IMR-90 (cell line): ENCODE results near the gene ALK. TPM values are rescaled to one million over a fixed set of nuclear protein-coding genes. Genes with fewer than 3 reads are reported as not detected.

ENCODE experiments used
- ATAC-seq: fragments of 200-7000 bp; cut with Tn5 transposase; 2 replicates; pipeline ENCODE4 v1.9.1; 2020; ENCODE audit warnings: low read depth, mild to moderate bottlenecking, moderate library complexity
- BruUV-seq: library from RNA; stranded (reverse); fragments of 400-500 nt; replicated peaks from 2 replicates; lab custom pipeline; 2021; lab: Mats Ljungman, UMichigan
- CTCF ChIA-PET: fragments of 300-600 bp; formaldehyde crosslinking; extraction: SDS; loops from one replicate; lab custom pipeline; 2021; ENCODE audit warnings: antibody characterized with exemption; lab: Yijun Ruan, JAX
- POLR2A ChIA-PET: fragments of 300-600 bp; sonication (Branson Sonifier 250); formaldehyde crosslinking; loops from one replicate; lab custom pipeline; 2022; ENCODE audit warnings: antibody characterized with exemption; ENCODE audit not compliant: unreplicated experiment; lab: Charles Lee
- DNase-seq: peaks from one replicate; pipeline ENCODE4 v3.0.0; 2013
- H2AFZ ChIP-seq: replicated peaks from 2 replicates; pipeline ENCODE3; 2013; ENCODE audit warnings: low read length, mild to moderate bottlenecking; ENCODE audit not compliant: poor library complexity
- H2AK5ac ChIP-seq: 2 replicates; pipeline ENCODE4 v1.6.1; 2013; ENCODE audit warnings: low read depth, low read length, inconsistent platforms
- H2AK9ac ChIP-seq: replicated peaks from 2 replicates; pipeline ENCODE3; 2013; ENCODE audit warnings: mild to moderate bottlenecking, low read depth, low read length, moderate library complexity; ENCODE audit not compliant: poor library complexity
- H2BK120ac ChIP-seq: 2 replicates; pipeline ENCODE4 v1.6.1; 2013; ENCODE audit warnings: low read depth, low read length, inconsistent platforms
- H2BK15ac ChIP-seq: 3 replicates; pipeline ENCODE4 v1.6.1; 2013; ENCODE audit warnings: low read depth, low read length, inconsistent platforms
- H2BK20ac ChIP-seq: 2 replicates; pipeline ENCODE4 v1.6.1; 2013; ENCODE audit warnings: low read depth, mild to moderate bottlenecking, inconsistent platforms, low read length, moderate library complexity
- H2BK5ac ChIP-seq: 2 replicates; pipeline ENCODE4 v1.6.1; 2013; ENCODE audit warnings: mild to moderate bottlenecking, low read depth, low read length, inconsistent platforms; ENCODE audit not compliant: poor library complexity, severe bottlenecking
- H3K14ac ChIP-seq: replicated peaks from 2 replicates; pipeline ENCODE4 v1.6.1; 2013; ENCODE audit warnings: low read depth, low read length, inconsistent platforms
- H3K18ac ChIP-seq: 2 replicates; pipeline ENCODE4 v1.6.1; 2013; ENCODE audit warnings: low read depth, low read length, control low read depth
- H3K23ac ChIP-seq: 2 replicates; pipeline ENCODE4 v1.6.1; 2013; ENCODE audit warnings: low read depth, low read length, inconsistent platforms
- H3K27ac ChIP-seq: 2 replicates; pipeline ENCODE4 v1.5.1; 2013; ENCODE audit warnings: mild to moderate bottlenecking, control low read depth, low read length; ENCODE audit not compliant: insufficient read depth
- H3K27me3 ChIP-seq: 2 replicates; pipeline ENCODE4 v1.6.1; 2013; ENCODE audit warnings: low read length; ENCODE audit not compliant: control insufficient read depth, insufficient read depth
- H3K36me3 ChIP-seq: 2 replicates; pipeline ENCODE4 v1.6.1; 2013; ENCODE audit warnings: low read length, mixed read lengths; ENCODE audit not compliant: control insufficient read depth, insufficient read depth
- H3K4ac ChIP-seq: 2 replicates; pipeline ENCODE4 v1.6.1; 2013; ENCODE audit warnings: low read depth, low read length, inconsistent platforms
- H3K4me1 ChIP-seq: 2 replicates; pipeline ENCODE4 v1.6.1; 2013; ENCODE audit warnings: low read length, mixed read lengths; ENCODE audit not compliant: control insufficient read depth, insufficient read depth
- H3K4me2 ChIP-seq: 2 replicates; pipeline ENCODE4 v1.6.1; 2013; ENCODE audit warnings: low read depth, mild to moderate bottlenecking, control low read depth, low read length, moderate library complexity
- H3K4me3 ChIP-seq: 2 replicates; pipeline ENCODE4 v1.5.1; 2013; ENCODE audit warnings: low read depth, mild to moderate bottlenecking, control low read depth, low read length, moderate library complexity; ENCODE audit not compliant: insufficient read depth
- H3K56ac ChIP-seq: 2 replicates; pipeline ENCODE4 v1.6.1; 2013; ENCODE audit warnings: low read length, inconsistent platforms; ENCODE audit not compliant: insufficient read depth; ENCODE audit errors: extremely low read depth
- H3K79me1 ChIP-seq, 2 experiments: 2 replicates each; pipeline ENCODE4 v1.6.1; 2013; ENCODE audit warnings: low read length in 2 of 2, inconsistent platforms in 1 of 2, low read depth in 1 of 2
- H3K9ac ChIP-seq: 2 replicates; pipeline ENCODE4 v1.6.1; 2013; ENCODE audit warnings: low read depth, low read length, control low read depth
- H3K9me1 ChIP-seq: 2 replicates; pipeline ENCODE4 v1.6.1; 2013; ENCODE audit warnings: low read length, inconsistent platforms; ENCODE audit not compliant: insufficient read depth
- H3K9me3 ChIP-seq: 2 replicates; pipeline ENCODE4 v1.6.1; 2013; ENCODE audit warnings: low read length; ENCODE audit not compliant: control insufficient read depth, insufficient read depth
- H4K20me1 ChIP-seq: 2 replicates; pipeline ENCODE4 v1.6.1; 2013; ENCODE audit warnings: low read length, inconsistent platforms; ENCODE audit not compliant: insufficient read depth
- H4K5ac ChIP-seq: 2 replicates; pipeline ENCODE4 v1.6.1; 2013; ENCODE audit warnings: mild to moderate bottlenecking, low read depth, low read length, control low read depth
- H4K8ac ChIP-seq, 2 experiments: 2 replicates each; pipeline ENCODE4 v1.6.1; 2013; ENCODE audit warnings: low read depth in 2 of 2, low read length in 2 of 2, control low read depth in 1 of 2, inconsistent platforms in 1 of 2
- H4K91ac ChIP-seq: 2 replicates; pipeline ENCODE4 v1.6.1; 2013; ENCODE audit warnings: low read depth, low read length, inconsistent platforms; ENCODE audit not compliant: insufficient read depth
- CEBPB ChIP-seq: IDR thresholded peaks from 2 replicates; pipeline ENCODE4 v1.6.1; 2012; ENCODE audit warnings: low read depth, low read length, improper control_type of control experiment
- CHD1 ChIP-seq: IDR thresholded peaks from 2 replicates; pipeline ENCODE4 v1.6.1; 2012; ENCODE audit warnings: low read depth, low read length, improper control_type of control experiment
- CTCF ChIP-seq: conservative IDR thresholded peaks from 2 replicates; pipeline ENCODE4 v1.5.1; 2012; ENCODE audit warnings: mild to moderate bottlenecking, low read depth, low read length, improper control_type of control experiment
- MXI1 ChIP-seq: IDR thresholded peaks from 2 replicates; pipeline ENCODE4 v1.6.1; 2012; ENCODE audit warnings: low read depth, mild to moderate bottlenecking, low read length, moderate library complexity, borderline replicate concordance
- NFE2L2 ChIP-seq: fragments of 150-350 bp; IDR thresholded peaks from 2 replicates; pipeline ENCODE4 v1.6.1; 2016; ENCODE audit warnings: low read depth, mild to moderate bottlenecking, low read length
- POLR2A ChIP-seq: IDR thresholded peaks from 2 replicates; pipeline ENCODE4 v1.6.1; 2012; ENCODE audit warnings: mild to moderate bottlenecking, low read depth, low read length
- RAD21 ChIP-seq: IDR thresholded peaks from 2 replicates; pipeline ENCODE4 v1.6.1; 2012; ENCODE audit warnings: low read length, improper control_type of control experiment
- RCOR1 ChIP-seq: IDR thresholded peaks from 2 replicates; pipeline ENCODE4 v1.6.1; 2012; ENCODE audit warnings: mild to moderate bottlenecking, low read length, improper control_type of control experiment; ENCODE audit not compliant: insufficient replicate concordance
- RFX5 ChIP-seq: IDR thresholded peaks from 2 replicates; pipeline ENCODE4 v1.8.0; 2012; ENCODE audit warnings: low read depth, mild to moderate bottlenecking, low read length, moderate library complexity
- SMC3 ChIP-seq: fragments of 150-350 bp; IDR thresholded peaks from 2 replicates; pipeline ENCODE4 v1.6.1; 2016; ENCODE audit warnings: low read depth, mild to moderate bottlenecking, antibody characterized with exemption, low read length, moderate library complexity
- WGBS, 2 experiments: methylation state at CpG; one replicate each; pipeline versions ENCODE4 v1.1.5 to v1.1.7; 2013; ENCODE audit warnings: missing lambda C conversion rate in 2 of 2; ENCODE audit not compliant: insufficient read length in 1 of 2; ENCODE audit errors: extremely low coverage in 2 of 2; 5-methylcytosine and 5-hydroxymethylcytosine counted together
- dilution Hi-C: fragments of 300-500 bp; cut with HindIII; formaldehyde crosslinking; loops from one replicate; pipeline ENCODE4 v1.14.3; 2018; ENCODE audit warnings: low sequenced_read_pairs; ENCODE audit not compliant: unreplicated experiment
- in situ Hi-C: fragments of 300-500 bp; cut with MboI; formaldehyde crosslinking; loops from 3 replicates; pipeline ENCODE4 v1.14.3; 2019; ENCODE audit warnings: low sequenced_read_pairs, inconsistent platforms, mixed read lengths
- intact Hi-C: fragments of 100-400 bp; cut with micrococcal nuclease; formaldehyde crosslinking; loops from 2 replicates; pipeline ENCODE4 v1.10.0; 2022
- polyA plus RNA-seq, 3 experiments: library from polyadenylated mRNA; depleted of rRNA; stranded (reverse); fragments of >200 nt; gene quantifications; 2 replicates each; pipeline ENCODE4 v1.2.3, GENCODE V29; 2012; ENCODE audit warnings: low replicate concordance in 1 of 3
- total RNA-seq: library from RNA; depleted of rRNA; stranded (reverse); fragments of >200 nt; gene quantifications from 2 replicates; pipeline ENCODE4 v1.2.3, GENCODE V29; 2012
- TF ChIP-seq, protein P1 (sequence below): fragments of 150-350 bp; IDR thresholded peaks from 2 replicates; pipeline ENCODE4 v1.6.1; 2016; ENCODE audit warnings: low read depth, mild to moderate bottlenecking, low read length, moderate library complexity, borderline replicate concordance

ALK gene
- total and polyA plus RNA-seq, 2 of the 4 experiments (the other 2 are of a cell fraction) = not detected

GRCh38 chr2:29351916-29352591 lies 569.3 kb downstream of the ALK start:
- H3K79me1 ChIP-seq = no peaks in the 10 kb centered on the region
- no peak overlapping the region for H3K18ac ChIP-seq
- ChIA-PET POLR2A (no interaction called here), CTCF (no interaction called here)
- no peak overlapping the region for H3K56ac ChIP-seq
- no peak overlapping the region for H3K4me2 ChIP-seq
- H4K8ac ChIP-seq = no peak overlapping the region
- H3K9ac ChIP-seq = no peak overlapping the region
- no peak overlapping the region for H4K5ac ChIP-seq
- DNase-seq (no peak), ATAC-seq (no peak)
- H2AK9ac ChIP-seq = no peak overlapping the region
- peaks cover 16% of the 10 kb centered on the region for H3K27me3 ChIP-seq
- H4K20me1 ChIP-seq = no peaks in the 10 kb centered on the region
- in situ Hi-C loops = no loop called here
- no peak overlapping the region for H4K91ac ChIP-seq
- H2BK15ac ChIP-seq = no peak overlapping the region
- no CpG with 5 or more reads among the region's 9 CpGs for WGBS, 2 experiments
- H3K4me1 ChIP-seq = no peaks in the 10 kb centered on the region
- H3K9me3 ChIP-seq = no peaks in the 10 kb centered on the region
- no peaks in the 10 kb centered on the region for H3K9me1 ChIP-seq
- intact Hi-C loops = no loop called here
- H2BK120ac ChIP-seq = no peak overlapping the region
- no peak overlapping the region for H3K4ac ChIP-seq
- H3K14ac ChIP-seq = no peak overlapping the region
- no peak overlapping the region for H3K23ac ChIP-seq
- H3K36me3 ChIP-seq = no peaks in the 10 kb centered on the region
- no peak overlapping the region for H2BK20ac ChIP-seq
- H3K4me3 ChIP-seq = no peak overlapping the region
- dilution Hi-C loops = no loop called here
- TF ChIP-seq CHD1 = no peak
- TF ChIP-seq MXI1 = no peak
- TF ChIP-seq, protein P1, sequence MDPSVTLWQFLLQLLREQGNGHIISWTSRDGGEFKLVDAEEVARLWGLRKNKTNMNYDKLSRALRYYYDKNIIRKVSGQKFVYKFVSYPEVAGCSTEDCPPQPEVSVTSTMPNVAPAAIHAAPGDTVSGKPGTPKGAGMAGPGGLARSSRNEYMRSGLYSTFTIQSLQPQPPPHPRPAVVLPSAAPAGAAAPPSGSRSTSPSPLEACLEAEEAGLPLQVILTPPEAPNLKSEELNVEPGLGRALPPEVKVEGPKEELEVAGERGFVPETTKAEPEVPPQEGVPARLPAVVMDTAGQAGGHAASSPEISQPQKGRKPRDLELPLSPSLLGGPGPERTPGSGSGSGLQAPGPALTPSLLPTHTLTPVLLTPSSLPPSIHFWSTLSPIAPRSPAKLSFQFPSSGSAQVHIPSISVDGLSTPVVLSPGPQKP = no peak
- TF ChIP-seq RCOR1 = no peak
- no peak for TF ChIP-seq CEBPB
- TF ChIP-seq POLR2A = no peak
- no peak for TF ChIP-seq RAD21
- TF ChIP-seq SMC3 = no peak
- TF ChIP-seq RFX5 = no peak
- no peak for TF ChIP-seq NFE2L2
- no peak for TF ChIP-seq CTCF
- H2BK5ac ChIP-seq = no peak overlapping the region
- no peak overlapping the region for H3K27ac ChIP-seq
- H2AK5ac ChIP-seq = no peak overlapping the region
- BruUV-seq = no TSS peak
- H2AFZ ChIP-seq = no peak overlapping the region
